ENCODE data around the gene ZNF184.

The ZNF184 gene

GRCh38 chr6:27419363-27419762 lies 53.5 kb downstream of the ZNF184 start:
- no peak for DNase-seq

- DNase-seq, result no peak
Measured at GRCh38 chr6:27415898-27416297, 57.0 kb downstream of the ZNF184 start.

- DNase-seq, result no peak
Measured at GRCh38 chr6:27414996-27415395, 57.9 kb downstream of the ZNF184 start.

GRCh38 chr6:27414300-27414699 lies 58.6 kb downstream of the ZNF184 start:
- no peak for DNase-seq

- no peak for DNase-seq
Measured at GRCh38 chr6:27407153-27407814, 65.6 kb downstream of the ZNF184 start.

- DNase-seq, result no peak
Measured at GRCh38 chr6:27406085-27406484, 66.8 kb downstream of the ZNF184 start.

GRCh38 chr6:27400877-27401642 lies 71.8 kb downstream of the ZNF184 start:
- DNase-seq, result no peak
